Nephron (organoid): ENCODE results near the gene STK32C.

Experiments
- H3K27ac Mint-ChIP-seq, 3 experiments: 2 replicates each; pipeline ENCODE4 v1.8.0; 2020; ENCODE audit warnings: mixed read lengths in 3 of 3, mild to moderate bottlenecking in 2 of 3, moderate library complexity in 1 of 3
- H3K27me3 Mint-ChIP-seq: 2 replicates; pipeline ENCODE4 v1.8.0; 2021; ENCODE audit warnings: low read depth, mild to moderate bottlenecking, moderate library complexity, mixed read lengths
- H3K36me3 Mint-ChIP-seq: 2 replicates; pipeline ENCODE4 v1.8.0; 2020; ENCODE audit warnings: low read depth, mixed read lengths
- H3K4me1 Mint-ChIP-seq: 2 replicates; pipeline ENCODE4 v1.8.0; 2020; ENCODE audit warnings: mixed read lengths
- H3K4me3 Mint-ChIP-seq, 3 experiments: 2 replicates each; pipeline ENCODE4 v1.8.0; 2020; ENCODE audit warnings: mild to moderate bottlenecking in 3 of 3, mixed read lengths in 3 of 3, moderate library complexity in 2 of 3
- H3K9me3 Mint-ChIP-seq: 2 replicates; pipeline ENCODE4 v1.8.0; 2020; ENCODE audit warnings: mixed read lengths
- CTCF ChIP-seq, 3 experiments: fragments of 200-600 bp; sonication (generic); IDR thresholded peaks; one replicate each; pipeline ENCODE4 v1.5.0; 2021; ENCODE audit warnings: antibody characterized with exemption in 3 of 3; ENCODE audit not compliant: unreplicated experiment in 3 of 3

Gene STK32C

GRCh38 chr10:132336919-132337407, 29.2 kb upstream of the STK32C start:
- H3K9me3 Mint-ChIP-seq: no peaks in the 10 kb centered on the region
- peak overlapping the region; percentile 79 to 90 (median 89) for H3K27ac Mint-ChIP-seq
- no peaks in the 10 kb centered on the region for H3K27me3 Mint-ChIP-seq
- peak overlapping the region; percentile 58 to 71 (median 69) for H3K4me3 Mint-ChIP-seq
- no peak for TF ChIP-seq CTCF (IDR thresholded peaks at IDR 0.05; ENCODE audit: unreplicated experiment in 3 of 3)
- H3K36me3 Mint-ChIP-seq: peaks cover 33% of the 10 kb centered on the region
- peaks cover 22% of the 10 kb centered on the region for H3K4me1 Mint-ChIP-seq

- Mint-ChIP-seq H3K9me3 (no peaks in the 10 kb centered on the region), H3K4me3 (peak overlapping the region in 2 of 3 experiments; percentile 73 to 75), H3K27me3 (peaks cover 5% of the 10 kb centered on the region), H3K36me3 (peaks cover 25% of the 10 kb centered on the region), H3K4me1 (peaks cover 29% of the 10 kb centered on the region), H3K27ac (peak overlapping the region; percentile 5 to 89 (median 47))
- TF ChIP-seq CTCF (IDR thresholded peaks at IDR 0.05; ENCODE audit: unreplicated experiment in 3 of 3): no peak
Observed at GRCh38 chr10:132336064-132336746, 28.5 kb upstream of the STK32C start.

GRCh38 chr10:132335189-132336063, 27.7 kb upstream of the STK32C start:
- no peak for TF ChIP-seq CTCF (IDR thresholded peaks at IDR 0.05; ENCODE audit: unreplicated experiment in 3 of 3)
- H3K27ac Mint-ChIP-seq: peak overlapping the region; percentile 5 to 47 (median 12)
- no peaks in the 10 kb centered on the region for H3K9me3 Mint-ChIP-seq
- H3K4me3 Mint-ChIP-seq: peak overlapping the region; percentile 64 to 75 (median 73)
- peaks cover 5% of the 10 kb centered on the region for H3K27me3 Mint-ChIP-seq
- H3K4me1 Mint-ChIP-seq: peaks cover 31% of the 10 kb centered on the region
- H3K36me3 Mint-ChIP-seq: peaks cover 22% of the 10 kb centered on the region

- Mint-ChIP-seq H3K27ac (no peak overlapping the region), H3K4me1 (peaks cover 38% of the 10 kb centered on the region), H3K36me3 (peaks cover 25% of the 10 kb centered on the region), H3K27me3 (peaks cover 5% of the 10 kb centered on the region), H3K9me3 (no peaks in the 10 kb centered on the region), H3K4me3 (peak overlapping the region in 2 of 3 experiments; percentile 8 to 95)
- TF ChIP-seq CTCF (IDR thresholded peaks at IDR 0.05; ENCODE audit: unreplicated experiment in 3 of 3): no peak
Observed at GRCh38 chr10:132334631-132335188, 27.0 kb upstream of the STK32C start.

- Mint-ChIP-seq H3K27ac (peak overlapping the region; percentile 62 to 89 (median 67)), H3K4me3 (peak overlapping the region; percentile 90 to 97 (median 95)), H3K36me3 (peaks cover 31% of the 10 kb centered on the region), H3K4me1 (peaks cover 48% of the 10 kb centered on the region), H3K27me3 (peaks cover 5% of the 10 kb centered on the region), H3K9me3 (no peaks in the 10 kb centered on the region)
- no peak for TF ChIP-seq CTCF (IDR thresholded peaks at IDR 0.05; ENCODE audit: unreplicated experiment in 3 of 3)
Observed at GRCh38 chr10:132333386-132333785, 25.6 kb upstream of the STK32C start.
